HCT116 (cell line): ENCODE data around the gene MAB21L3. TPM values are rescaled to one million over a fixed set of nuclear protein-coding genes. Genes with fewer than 3 reads are reported as not detected.

ENCODE experiments used
- ATAC-seq: fragments of 200-7000 bp; cut with Tn5 transposase; 2 replicates; pipeline ENCODE4 v1.9.1; 2020; ENCODE audit warnings: mild to moderate bottlenecking, moderate library complexity
- BruUV-seq: library from RNA; stranded (reverse); fragments of 400-500 nt; replicated peaks from 2 replicates; lab custom pipeline; 2021; lab: Mats Ljungman, UMichigan
- CTCF ChIA-PET: fragments of 300-600 bp; sonication (Branson Sonifier 250); formaldehyde crosslinking; loops from one replicate; lab custom pipeline; 2021; ENCODE audit warnings: antibody characterized with exemption; lab: Charles Lee
- POLR2A ChIA-PET: fragments of 300-600, 350-600 bp; sonication (Branson Sonifier 250); formaldehyde crosslinking; loops from one replicate; lab custom pipeline; 2021; ENCODE audit warnings: antibody characterized with exemption; lab: Charles Lee
- RAD21 ChIA-PET, 2 experiments: fragments of 300-600 bp; sonication (Branson Sonifier 250); formaldehyde crosslinking; loops; one replicate each; lab custom pipeline; 2023; ENCODE audit warnings: low total read pairs in 2 of 2; ENCODE audit not compliant: uncharacterized antibody in 2 of 2, unreplicated experiment in 2 of 2, low non-redundant PET in 1 of 2; lab: Charles Lee
- DNase-seq: peaks from one replicate; pipeline ENCODE4 v3.0.0-alpha.2; 2010; ENCODE audit warnings: low read depth, low spot score
- H2AFZ ChIP-seq: fragments of 200-600 bp; shearing (Covaris generic), sonication (generic); 2 replicates; pipeline ENCODE4 v1.6.1; 2017; ENCODE audit warnings: low read depth, mixed run types, mixed read lengths, antibody characterized with exemption, low read length; ENCODE audit not compliant: poor library complexity, severe bottlenecking
- H3K27ac ChIP-seq: 2 replicates; pipeline ENCODE4 v1.5.1; 2012; ENCODE audit warnings: low read depth, low read length
- H3K27me3 ChIP-seq: fragments of 200-600 bp; sonication (generic); 2 replicates; pipeline ENCODE4 v1.6.1; 2016; ENCODE audit warnings: mixed run types, low read length, mixed read lengths; ENCODE audit not compliant: insufficient read depth
- H3K36me3 ChIP-seq, 2 experiments: fragments of 200-500 bp in 1 of 2; fragments of 200-600 bp in 1 of 2; sonication (Bioruptor generic) in 1 of 2; sonication (generic) in 1 of 2; 2 replicates each; pipeline versions ENCODE4 v1.5.1 to v1.6.1; 2014 to 2016; ENCODE audit warnings: low read length in 2 of 2, inconsistent platforms in 1 of 2, mixed read lengths in 1 of 2, mixed run types in 1 of 2; ENCODE audit not compliant: insufficient read depth in 2 of 2, control insufficient read depth in 1 of 2
- H3K4me1 ChIP-seq, 2 experiments: fragments of 200-600 bp in 1 of 2; sonication (generic) in 1 of 2; 2 replicates each; pipeline versions ENCODE4 v1.5.1 to v1.6.1; 2012 to 2017; ENCODE audit warnings: low read length in 2 of 2, inconsistent platforms in 1 of 2, mild to moderate bottlenecking in 1 of 2, mixed read lengths in 1 of 2, mixed run types in 1 of 2, moderate library complexity in 1 of 2; ENCODE audit not compliant: insufficient read depth in 2 of 2, control insufficient read depth in 1 of 2
- H3K4me2 ChIP-seq: fragments of 200-600 bp; sonication (generic); 2 replicates; pipeline ENCODE4 v1.6.1; 2017; ENCODE audit warnings: mixed run types, low read length, mixed read lengths
- H3K4me3 ChIP-seq, 2 experiments: fragments of 200-600 bp in 1 of 2; sonication (generic) in 1 of 2; replicated peaks in 1 of 2; 2 replicates each; pipeline ENCODE4 v1.5.1; 2011 to 2016; ENCODE audit warnings: low read length in 2 of 2, control low read depth in 1 of 2, low read depth in 1 of 2, mild to moderate bottlenecking in 1 of 2, mixed read lengths in 1 of 2, mixed run types in 1 of 2
- H3K79me2 ChIP-seq: fragments of 200-600 bp; sonication (generic); 2 replicates; pipeline ENCODE4 v1.6.1; 2017; ENCODE audit warnings: mild to moderate bottlenecking, mixed run types, low read length, moderate library complexity, mixed read lengths; ENCODE audit not compliant: insufficient read depth
- H3K9ac ChIP-seq: fragments of 200-600 bp; sonication (generic); 2 replicates; pipeline ENCODE4 v1.6.1; 2016; ENCODE audit warnings: low read length, mixed read lengths
- H3K9me2 ChIP-seq: fragments of 200-600 bp; sonication (generic), shearing (Covaris generic); 2 replicates; pipeline ENCODE4 v1.6.1; 2017; ENCODE audit warnings: mixed run types, mild to moderate bottlenecking, moderate library complexity; ENCODE audit not compliant: insufficient read depth
- H3K9me3 ChIP-seq, 2 experiments: fragments of 200-500 bp in 1 of 2; fragments of 200-600 bp in 1 of 2; sonication (Bioruptor generic) in 1 of 2; sonication (generic) in 1 of 2; 2 replicates each; pipeline ENCODE4 v1.6.1; 2014 to 2017; ENCODE audit warnings: low read length in 2 of 2, mixed read lengths in 2 of 2, inconsistent platforms in 1 of 2, low read depth in 1 of 2, mild to moderate bottlenecking in 1 of 2, mixed run types in 1 of 2, moderate library complexity in 1 of 2; ENCODE audit not compliant: control insufficient read depth in 1 of 2, insufficient read depth in 1 of 2
- H4K20me1 ChIP-seq: fragments of 200-600 bp; sonication (generic), shearing (Covaris generic); 2 replicates; pipeline ENCODE4 v1.6.1; 2017; ENCODE audit warnings: mixed run types, mild to moderate bottlenecking, moderate library complexity; ENCODE audit not compliant: insufficient read depth
- CEBPB ChIP-seq: IDR thresholded peaks from 2 replicates; pipeline ENCODE4 v1.6.1; 2012; ENCODE audit warnings: low read depth
- EGR1 ChIP-seq: IDR thresholded peaks from 2 replicates; pipeline ENCODE4 v1.6.1; 2012; ENCODE audit warnings: low read depth
- EZH2 ChIP-seq: fragments of 200-600 bp; sonication (generic); IDR thresholded peaks from 2 replicates; pipeline ENCODE4 v1.6.1; 2017; ENCODE audit warnings: antibody characterized with exemption, mixed run types
- FOSL1 ChIP-seq: IDR thresholded peaks from 2 replicates; pipeline ENCODE4 v1.6.1; 2012; ENCODE audit warnings: low read depth
- JUND ChIP-seq: IDR thresholded peaks from 2 replicates; pipeline ENCODE4 v1.6.1; 2012
- SRF ChIP-seq: IDR thresholded peaks from 2 replicates; pipeline ENCODE4 v1.6.1; 2012; ENCODE audit warnings: low read depth
- YY1 ChIP-seq: IDR thresholded peaks from 2 replicates; pipeline ENCODE4 v1.6.1; 2011; ENCODE audit warnings: low read length, low read depth, moderate library complexity, mild to moderate bottlenecking; ENCODE audit not compliant: insufficient replicate concordance; ENCODE audit errors: extremely low read depth
- intact Hi-C: fragments of 100-400 bp; cut with micrococcal nuclease; formaldehyde crosslinking; loops from 2 replicates; pipeline ENCODE4 v1.10.0; 2022
- total RNA-seq: library from RNA; stranded (reverse); gene quantifications from one replicate; pipeline ENCODE4 v1.2.1, GENCODE V29; 2021; ENCODE audit not compliant: unreplicated experiment
- TF ChIP-seq, protein P1 (sequence below): IDR thresholded peaks from 2 replicates; pipeline ENCODE4 v1.6.1; 2012
- TF ChIP-seq, protein P2 (sequence below): IDR thresholded peaks from 2 replicates; pipeline ENCODE4 v1.6.1; 2012

The MAB21L3 gene
- total RNA-seq, 1 experiment from 2014 or later: not detected

DNA sequence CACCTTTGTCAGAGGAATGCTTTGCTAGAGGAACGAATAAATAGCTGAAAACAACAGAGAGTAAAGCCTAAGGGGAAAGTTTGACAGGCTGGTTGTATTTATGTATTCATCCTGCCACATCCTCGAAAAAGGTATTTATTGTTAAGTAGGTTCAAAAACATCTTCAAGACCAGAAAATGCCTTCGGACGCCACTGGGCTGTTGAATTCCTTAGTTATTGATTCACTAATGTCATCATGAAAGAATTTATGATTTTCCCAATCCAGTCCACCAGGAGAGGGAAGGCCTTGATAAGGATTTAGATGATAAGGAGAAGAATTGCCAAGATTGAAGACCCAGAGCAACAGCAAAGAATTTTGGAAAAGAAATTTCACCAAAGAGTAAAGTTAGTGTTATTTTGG lies 35.2 kb upstream of the MAB21L3 start:
- Histone ChIP-seq H3K9me3 (no peaks in the 10 kb centered on the region), H3K9ac (no peak overlapping the region), H3K4me2 (peak overlapping the region; percentile 33), H3K79me2 (no peaks in the 10 kb centered on the region), H2AFZ (no peak overlapping the region)
- intact Hi-C loops: no loop called here
- ChIA-PET CTCF (no interaction called here), POLR2A (no interaction called here)
- TF ChIP-seq CEBPB (0 out of 2 replicates have a peak, but pooled peaks have one; percentile 11), SRF (no peak), JUND (0 out of 2 replicates have a peak, but pooled peaks have one; percentile 23), FOSL1 (0 out of 2 replicates have a peak, but pooled peaks have one; percentile 15)
- TF ChIP-seq, protein P1, sequence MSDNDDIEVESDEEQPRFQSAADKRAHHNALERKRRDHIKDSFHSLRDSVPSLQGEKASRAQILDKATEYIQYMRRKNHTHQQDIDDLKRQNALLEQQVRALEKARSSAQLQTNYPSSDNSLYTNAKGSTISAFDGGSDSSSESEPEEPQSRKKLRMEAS: no peak
- TF ChIP-seq, all 23 proteins: peak for 3
- ATAC-seq (peak; percentile 75), DNase-seq (peak; percentile 29)
- Histone ChIP-seq H3K36me3 (no peaks in the 10 kb centered on the region), H3K4me3 (no peak overlapping the region), H4K20me1 (no peaks in the 10 kb centered on the region), H3K9me2 (no peaks in the 10 kb centered on the region), H3K27me3 (no peaks in the 10 kb centered on the region), H3K4me1 (peaks cover 8 to 18% of the 10 kb centered on the region in 2 experiments), H3K27ac (peak overlapping the region; percentile 10; the same call in 1 of the 2 replicates)
- RAD21 ChIA-PET: no interaction called here
- BruUV-seq: no TSS peak

DNA sequence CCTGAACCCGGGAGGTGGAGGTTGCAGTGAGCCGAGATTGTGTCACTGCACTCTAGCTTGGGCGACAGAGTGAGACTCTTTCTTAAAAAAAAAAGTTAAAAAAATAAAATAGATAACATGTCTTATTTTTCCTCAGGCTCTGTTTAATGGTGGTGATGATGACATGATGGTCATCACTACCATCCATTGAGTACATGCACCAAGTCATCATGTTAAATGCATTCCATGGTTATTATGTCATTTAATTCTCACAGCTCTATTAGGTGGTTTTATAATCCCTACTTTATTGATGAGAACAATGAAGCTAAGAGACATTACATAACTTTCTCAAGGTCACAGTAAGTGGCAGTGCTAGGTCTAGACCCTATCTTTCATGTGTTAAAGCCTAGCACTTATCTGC lies 34.4 kb upstream of the MAB21L3 start:
- H2AFZ ChIP-seq: no peak overlapping the region
- H3K4me1 ChIP-seq: peaks cover 8 to 18% of the 10 kb centered on the region in 2 experiments
- H3K9me2 ChIP-seq: no peaks in the 10 kb centered on the region
- H3K9me3 ChIP-seq: no peaks in the 10 kb centered on the region
- BruUV-seq: no TSS peak
- no peak overlapping the region for H3K9ac ChIP-seq
- H3K36me3 ChIP-seq: no peaks in the 10 kb centered on the region
- H3K79me2 ChIP-seq: no peaks in the 10 kb centered on the region
- no peak overlapping the region for H3K27ac ChIP-seq
- ChIA-PET RAD21 (no interaction called here), CTCF (no interaction called here), POLR2A (no interaction called here)
- DNase-seq (no peak), ATAC-seq (no peak; the same call in 1 of the 2 replicates)
- H4K20me1 ChIP-seq: no peaks in the 10 kb centered on the region
- no peak for TF ChIP-seq EZH2
- TF ChIP-seq, protein P2, sequence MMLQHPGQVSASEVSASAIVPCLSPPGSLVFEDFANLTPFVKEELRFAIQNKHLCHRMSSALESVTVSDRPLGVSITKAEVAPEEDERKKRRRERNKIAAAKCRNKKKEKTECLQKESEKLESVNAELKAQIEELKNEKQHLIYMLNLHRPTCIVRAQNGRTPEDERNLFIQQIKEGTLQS: no peak
- TF ChIP-seq EGR1: no peak
- no peak for TF ChIP-seq YY1
- H3K4me3 ChIP-seq: no peak overlapping the region
- H3K27me3 ChIP-seq: no peaks in the 10 kb centered on the region
- intact Hi-C loops: no loop called here
- H3K4me2 ChIP-seq: no peak overlapping the region
